ENCODE measurements around the gene VPREB3.

GRCh38 chr22:23708270-23708669 lies 46.0 kb downstream of the VPREB3 start:
- no peak for TF ChIP-seq CTCF (IDR thresholded peaks at IDR 0.05; ENCODE audit: insufficient read depth, low read length, poor library complexity, severe bottlenecking)
- no peak for TF ChIP-seq EZH2phosphoT487 (conservative IDR thresholded peaks at IDR 0.05; ENCODE audit: low read length)
